DMS114 treated with DMSO at 0.1 percent for 48 hours (cell line): ENCODE measurements around the gene VAV3.

ENCODE experiments used
- DNase-seq: peaks from one replicate; lab custom pipeline; 2025; ENCODE audit not compliant: unreplicated experiment; lab: John Stamatoyannopoulos, UW

The VAV3 gene

GRCh38 chr1:107691540-107691939 is 273.4 kb downstream of the VAV3 start:
- no peak for DNase-seq

- no peak for DNase-seq
Measured at GRCh38 chr1:107690491-107690890, 274.5 kb downstream of the VAV3 start.

- DNase-seq: no peak
Measured at GRCh38 chr1:107689733-107690132, 275.2 kb downstream of the VAV3 start.

GRCh38 chr1:107689159-107689558 is 275.8 kb downstream of the VAV3 start:
- DNase-seq: no peak

- no peak for DNase-seq
Measured at GRCh38 chr1:107687849-107688753, 276.9 kb downstream of the VAV3 start.

- no peak for DNase-seq
Measured at GRCh38 chr1:107683683-107684082, 281.3 kb downstream of the VAV3 start.

- DNase-seq: no peak
Measured at GRCh38 chr1:107683191-107683657, 281.8 kb downstream of the VAV3 start.

- DNase-seq: no peak
Measured at GRCh38 chr1:107682467-107682866, 282.5 kb downstream of the VAV3 start.

- no peak for DNase-seq
Measured at GRCh38 chr1:107681001-107681479, 283.9 kb downstream of the VAV3 start.

- no peak for DNase-seq
Measured at GRCh38 chr1:107680579-107680985, 284.4 kb downstream of the VAV3 start.

- DNase-seq: no peak
Measured at GRCh38 chr1:107679411-107679953, 285.5 kb downstream of the VAV3 start.

- no peak for DNase-seq
Measured at GRCh38 chr1:107678993-107679392, 286.0 kb downstream of the VAV3 start.

- no peak for DNase-seq
Measured at GRCh38 chr1:107677697-107678096, 287.3 kb downstream of the VAV3 start.

GRCh38 chr1:107674486-107674885 is 290.5 kb downstream of the VAV3 start:
- no peak for DNase-seq

- DNase-seq: no peak
Measured at GRCh38 chr1:107673006-107673405, 292.0 kb downstream of the VAV3 start.

- DNase-seq: no peak
Measured at GRCh38 chr1:107670397-107671040, 294.5 kb downstream of the VAV3 start.

- no peak for DNase-seq
Measured at GRCh38 chr1:107669996-107670395, 295.0 kb downstream of the VAV3 start.

GRCh38 chr1:107668762-107669161 is 296.2 kb downstream of the VAV3 start:
- no peak for DNase-seq

- DNase-seq: no peak
Measured at GRCh38 chr1:107666493-107666892, 298.5 kb downstream of the VAV3 start.

- no peak for DNase-seq
Measured at GRCh38 chr1:107664982-107665925, 299.7 kb downstream of the VAV3 start.

GRCh38 chr1:107662971-107663370 is 302.0 kb downstream of the VAV3 start:
- no peak for DNase-seq
